HepG2 (cell line): ENCODE results near the gene TMEM217. TPM values are rescaled to one million over a fixed set of nuclear protein-coding genes. Genes with fewer than 3 reads are reported as not detected.

Experiments
- ARNT2 ChIP-seq: sonication (generic); formaldehyde crosslinking; IDR thresholded peaks from 2 replicates; pipeline ENCODE4 v1.8.0; 2022; ENCODE audit warnings: mild to moderate bottlenecking, low read depth, missing genetic modification reagents, moderate library complexity
- CENPX ChIP-seq: sonication (generic); formaldehyde crosslinking; IDR thresholded peaks from 2 replicates; pipeline ENCODE4 v1.9.0; 2021; ENCODE audit warnings: mild to moderate bottlenecking, missing genetic modification reagents, moderate library complexity
- ELF1 ChIP-seq: sonication (generic); formaldehyde crosslinking; IDR thresholded peaks from 2 replicates; pipeline ENCODE4 v1.4.0; 2020; ENCODE audit warnings: missing genetic modification reagents
- KLF11 ChIP-seq: IDR thresholded peaks from 2 replicates; pipeline ENCODE4 v1.6.1; 2016; ENCODE audit warnings: missing compliant biosample characterization
- MAZ ChIP-seq, 2 experiments: sonication (generic) in 1 of 2; formaldehyde crosslinking in 1 of 2; IDR thresholded peaks; 2 replicates each; pipeline versions ENCODE4 v1.5.0 to v1.6.1; 2012 to 2020; ENCODE audit warnings: low read depth in 2 of 2, mild to moderate bottlenecking in 2 of 2, borderline replicate concordance in 1 of 2, improper control_type of control experiment in 1 of 2, low read length in 1 of 2, missing genetic modification reagents in 1 of 2, moderate library complexity in 1 of 2
- NFE2L2 ChIP-seq: fragments of 150-350 bp; IDR thresholded peaks from 2 replicates; pipeline ENCODE4 v1.6.1; 2014; ENCODE audit warnings: low read length
- ONECUT2 ChIP-seq: sonication (generic); formaldehyde crosslinking; IDR thresholded peaks from 2 replicates; pipeline ENCODE4 v1.4.0; 2020; ENCODE audit warnings: missing genetic modification reagents
- PHF20 ChIP-seq: sonication (generic); formaldehyde crosslinking; IDR thresholded peaks from 2 replicates; pipeline ENCODE4 v1.5.0; 2020; ENCODE audit warnings: mild to moderate bottlenecking, missing genetic modification reagents
- RBM39 ChIP-seq: fragments of 200-400 bp; formaldehyde crosslinking; IDR thresholded peaks from one replicate; pipeline ENCODE4 v1.6.1; 2018; ENCODE audit warnings: antibody characterized with exemption, mild to moderate bottlenecking, low read depth, low read length; ENCODE audit not compliant: poor library complexity, severe bottlenecking
- TOPORS ChIP-seq: sonication (generic); formaldehyde crosslinking; IDR thresholded peaks from 2 replicates; pipeline ENCODE4 v1.8.0; 2023; ENCODE audit warnings: mild to moderate bottlenecking, missing genetic modification reagents
- ZBTB20 ChIP-seq: sonication (generic); formaldehyde crosslinking; IDR thresholded peaks from 2 replicates; pipeline ENCODE4 v1.8.1; 2023; ENCODE audit warnings: missing genetic modification reagents, low read depth, mild to moderate bottlenecking, borderline replicate concordance
- ZBTB3 ChIP-seq: sonication (generic); formaldehyde crosslinking; IDR thresholded peaks from 2 replicates; pipeline ENCODE4 v1.4.0; 2020; ENCODE audit warnings: low read depth, mild to moderate bottlenecking, moderate library complexity, missing genetic modification reagents, borderline replicate concordance
- ZNF350 ChIP-seq: sonication (generic); formaldehyde crosslinking; IDR thresholded peaks from 2 replicates; pipeline ENCODE4 v1.4.0; 2020; ENCODE audit warnings: mild to moderate bottlenecking, low read depth, missing genetic modification reagents, borderline replicate concordance
- ZNF354B ChIP-seq: sonication (generic); formaldehyde crosslinking; IDR thresholded peaks from 2 replicates; pipeline ENCODE4 v1.8.0; 2022; ENCODE audit warnings: mild to moderate bottlenecking, missing genetic modification reagents
- ZNF83 ChIP-seq: sonication (generic); formaldehyde crosslinking; IDR thresholded peaks from 2 replicates; pipeline ENCODE4 v1.4.0; 2020; ENCODE audit warnings: missing genetic modification reagents, mild to moderate bottlenecking, borderline replicate concordance
- ZNF879 ChIP-seq: sonication (generic); formaldehyde crosslinking; IDR thresholded peaks from 2 replicates; pipeline ENCODE4 v1.8.1; 2023; ENCODE audit warnings: missing genetic modification reagents
- polyA plus RNA-seq, 8 experiments: library from polyadenylated mRNA; depleted of rRNA in 3 of 8; stranded (reverse) in 7 of 8; unstranded in 1 of 8; fragments of >200 nt; fragmentation: Illumina TruSeq in 4 of 8; extraction: Trizol in 4 of 8; gene quantifications; 2 replicates each; pipeline versions ENCODE4 v1.2.1 to v1.2.3, GENCODE V29; 2011 to 2016; ENCODE audit warnings: low read depth in 4 of 8, missing spikeins in 1 of 8, mixed read lengths in 1 of 8; ENCODE audit not compliant: insufficient read depth in 1 of 8
- total RNA-seq, 5 experiments: library from RNA; depleted of rRNA; stranded (reverse); fragments of >200 nt; fragmentation: Illumina TruSeq; extraction: Trizol; gene quantifications; 2 replicates each; pipeline ENCODE4 v1.2.3, GENCODE V29; 2016; ENCODE audit warnings: low read depth in 1 of 5
- TF ChIP-seq, protein P1 (sequence below): sonication (generic); formaldehyde crosslinking; IDR thresholded peaks from 2 replicates; pipeline ENCODE4 v1.4.0; 2020; ENCODE audit warnings: missing genetic modification reagents
- TF ChIP-seq, protein P2 (sequence below): sonication (generic); formaldehyde crosslinking; IDR thresholded peaks from 2 replicates; pipeline ENCODE4 v1.4.0; 2020; ENCODE audit warnings: low read depth, mild to moderate bottlenecking, missing genetic modification reagents
- TF ChIP-seq, protein P3 (sequence below): sonication (generic); formaldehyde crosslinking; IDR thresholded peaks from 2 replicates; pipeline ENCODE4 v1.4.0; 2020; ENCODE audit warnings: mild to moderate bottlenecking, missing genetic modification reagents

TMEM217 gene
- total and polyA plus RNA-seq, 2 of the 13 experiments (the other 11 are each of a cell fraction or from before 2014, with no cell fraction given), result 2.3 to 3.4 TPM

DNA sequence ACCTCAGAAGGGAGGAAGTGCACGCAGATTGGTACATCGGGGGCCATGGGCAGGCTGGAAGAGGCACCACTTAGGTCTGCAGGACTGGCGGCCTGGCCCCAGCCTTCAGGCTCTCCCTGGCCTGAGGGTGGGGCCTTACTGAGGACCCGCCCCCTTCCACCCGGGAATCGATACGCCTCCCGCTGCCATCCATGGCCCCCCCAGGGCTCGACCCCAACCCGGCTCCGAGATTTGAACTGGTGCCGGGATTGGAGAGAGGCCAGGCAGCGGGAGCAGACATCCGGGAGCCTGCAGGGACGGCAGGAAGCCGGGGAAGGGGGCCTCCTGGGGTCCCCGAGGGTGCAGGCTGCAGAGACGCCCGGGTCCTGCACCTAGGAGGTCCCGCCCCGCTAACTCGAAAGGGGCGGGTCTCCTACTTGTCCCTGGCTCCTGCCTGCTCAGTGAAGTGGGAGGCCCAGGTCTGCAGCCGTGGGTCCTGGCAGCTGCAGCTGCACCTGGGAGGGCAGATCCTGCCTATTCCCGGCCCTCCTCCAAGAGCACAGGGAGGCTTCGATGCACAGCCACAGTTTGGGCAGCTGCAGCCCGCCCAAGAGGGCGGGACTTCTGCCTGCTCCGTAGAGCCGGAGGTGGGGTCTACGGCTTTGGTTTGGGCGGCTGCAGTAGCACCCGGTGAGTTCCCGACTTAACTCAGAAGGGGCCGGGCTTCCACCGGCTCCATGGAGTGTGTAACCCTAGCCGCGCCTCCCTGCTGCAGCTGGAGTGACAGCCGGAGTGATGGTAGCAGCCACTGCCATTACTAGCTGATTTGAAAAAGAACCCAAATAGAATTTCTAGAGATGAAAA, 35.6 kb downstream of the TMEM217 start (continued):
- TF ChIP-seq CENPX (CRISPR knock-in tag), result no peak
- peak; percentile 87 for TF ChIP-seq ZNF350 (CRISPR knock-in tag)
- TF ChIP-seq, protein P1, sequence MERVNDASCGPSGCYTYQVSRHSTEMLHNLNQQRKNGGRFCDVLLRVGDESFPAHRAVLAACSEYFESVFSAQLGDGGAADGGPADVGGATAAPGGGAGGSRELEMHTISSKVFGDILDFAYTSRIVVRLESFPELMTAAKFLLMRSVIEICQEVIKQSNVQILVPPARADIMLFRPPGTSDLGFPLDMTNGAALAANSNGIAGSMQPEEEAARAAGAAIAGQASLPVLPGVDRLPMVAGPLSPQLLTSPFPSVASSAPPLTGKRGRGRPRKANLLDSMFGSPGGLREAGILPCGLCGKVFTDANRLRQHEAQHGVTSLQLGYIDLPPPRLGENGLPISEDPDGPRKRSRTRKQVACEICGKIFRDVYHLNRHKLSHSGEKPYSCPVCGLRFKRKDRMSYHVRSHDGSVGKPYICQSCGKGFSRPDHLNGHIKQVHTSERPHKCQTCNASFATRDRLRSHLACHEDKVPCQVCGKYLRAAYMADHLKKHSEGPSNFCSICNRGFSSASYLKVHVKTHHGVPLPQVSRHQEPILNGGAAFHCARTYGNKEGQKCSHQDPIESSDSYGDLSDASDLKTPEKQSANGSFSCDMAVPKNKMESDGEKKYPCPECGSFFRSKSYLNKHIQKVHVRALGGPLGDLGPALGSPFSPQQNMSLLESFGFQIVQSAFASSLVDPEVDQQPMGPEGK, result peak; percentile 94
- TF ChIP-seq, protein P2, sequence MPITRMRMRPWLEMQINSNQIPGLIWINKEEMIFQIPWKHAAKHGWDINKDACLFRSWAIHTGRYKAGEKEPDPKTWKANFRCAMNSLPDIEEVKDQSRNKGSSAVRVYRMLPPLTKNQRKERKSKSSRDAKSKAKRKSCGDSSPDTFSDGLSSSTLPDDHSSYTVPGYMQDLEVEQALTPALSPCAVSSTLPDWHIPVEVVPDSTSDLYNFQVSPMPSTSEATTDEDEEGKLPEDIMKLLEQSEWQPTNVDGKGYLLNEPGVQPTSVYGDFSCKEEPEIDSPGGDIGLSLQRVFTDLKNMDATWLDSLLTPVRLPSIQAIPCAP (CRISPR knock-in tag), result no peak
- TF ChIP-seq MAZ (IDR thresholded peaks at IDR 0.05; ENCODE audit: borderline replicate concordance, low read depth, low read length), result peak; percentile 55
- TF ChIP-seq MAZ (CRISPR knock-in tag; IDR thresholded peaks at IDR 0.05; ENCODE audit: low read depth), result no peak; the same call in none of the 2 replicates
- TF ChIP-seq ZNF879, result peak; percentile 78; the same call in 1 of the 2 replicates
- no peak for TF ChIP-seq NFE2L2
- TF ChIP-seq TOPORS (CRISPR knock-in tag), result peak; percentile 76
- TF ChIP-seq ELF1 (CRISPR knock-in tag), result no peak; the same call in 1 of the 2 replicates
- peak; percentile 92 for TF ChIP-seq ZNF83 (CRISPR knock-in tag)
- TF ChIP-seq ZBTB3 (CRISPR knock-in tag), result 0 out of 2 replicates have a peak, but pooled peaks have one; percentile 82
- TF ChIP-seq ZBTB20 (CRISPR knock-in tag), result no peak
- TF ChIP-seq, protein P3, sequence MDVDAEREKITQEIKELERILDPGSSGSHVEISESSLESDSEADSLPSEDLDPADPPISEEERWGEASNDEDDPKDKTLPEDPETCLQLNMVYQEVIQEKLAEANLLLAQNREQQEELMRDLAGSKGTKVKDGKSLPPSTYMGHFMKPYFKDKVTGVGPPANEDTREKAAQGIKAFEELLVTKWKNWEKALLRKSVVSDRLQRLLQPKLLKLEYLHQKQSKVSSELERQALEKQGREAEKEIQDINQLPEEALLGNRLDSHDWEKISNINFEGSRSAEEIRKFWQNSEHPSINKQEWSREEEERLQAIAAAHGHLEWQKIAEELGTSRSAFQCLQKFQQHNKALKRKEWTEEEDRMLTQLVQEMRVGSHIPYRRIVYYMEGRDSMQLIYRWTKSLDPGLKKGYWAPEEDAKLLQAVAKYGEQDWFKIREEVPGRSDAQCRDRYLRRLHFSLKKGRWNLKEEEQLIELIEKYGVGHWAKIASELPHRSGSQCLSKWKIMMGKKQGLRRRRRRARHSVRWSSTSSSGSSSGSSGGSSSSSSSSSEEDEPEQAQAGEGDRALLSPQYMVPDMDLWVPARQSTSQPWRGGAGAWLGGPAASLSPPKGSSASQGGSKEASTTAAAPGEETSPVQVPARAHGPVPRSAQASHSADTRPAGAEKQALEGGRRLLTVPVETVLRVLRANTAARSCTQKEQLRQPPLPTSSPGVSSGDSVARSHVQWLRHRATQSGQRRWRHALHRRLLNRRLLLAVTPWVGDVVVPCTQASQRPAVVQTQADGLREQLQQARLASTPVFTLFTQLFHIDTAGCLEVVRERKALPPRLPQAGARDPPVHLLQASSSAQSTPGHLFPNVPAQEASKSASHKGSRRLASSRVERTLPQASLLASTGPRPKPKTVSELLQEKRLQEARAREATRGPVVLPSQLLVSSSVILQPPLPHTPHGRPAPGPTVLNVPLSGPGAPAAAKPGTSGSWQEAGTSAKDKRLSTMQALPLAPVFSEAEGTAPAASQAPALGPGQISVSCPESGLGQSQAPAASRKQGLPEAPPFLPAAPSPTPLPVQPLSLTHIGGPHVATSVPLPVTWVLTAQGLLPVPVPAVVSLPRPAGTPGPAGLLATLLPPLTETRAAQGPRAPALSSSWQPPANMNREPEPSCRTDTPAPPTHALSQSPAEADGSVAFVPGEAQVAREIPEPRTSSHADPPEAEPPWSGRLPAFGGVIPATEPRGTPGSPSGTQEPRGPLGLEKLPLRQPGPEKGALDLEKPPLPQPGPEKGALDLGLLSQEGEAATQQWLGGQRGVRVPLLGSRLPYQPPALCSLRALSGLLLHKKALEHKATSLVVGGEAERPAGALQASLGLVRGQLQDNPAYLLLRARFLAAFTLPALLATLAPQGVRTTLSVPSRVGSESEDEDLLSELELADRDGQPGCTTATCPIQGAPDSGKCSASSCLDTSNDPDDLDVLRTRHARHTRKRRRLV, result 0 out of 2 replicates have a peak, but pooled peaks have one; percentile 71
- peak; percentile 44; the same call in 1 of the 2 replicates for TF ChIP-seq ARNT2 (CRISPR knock-in tag)
- TF ChIP-seq PHF20 (CRISPR knock-in tag), result no peak; the same call in 1 of the 2 replicates
- 0 out of 2 replicates have a peak, but pooled peaks have one; percentile 8 for TF ChIP-seq ZNF354B
- peak; percentile 58 for TF ChIP-seq RBM39
- peak; percentile 90 for TF ChIP-seq ONECUT2 (CRISPR knock-in tag)
- TF ChIP-seq KLF11, result 0 out of 2 replicates have a peak, but pooled peaks have one; percentile 33
